Ovary (tissue), 9 donors: ENCODE results near the gene SH3PXD2A. TPM values are rescaled to one million over a fixed set of nuclear protein-coding genes. Genes with fewer than 3 reads are reported as not detected.

Source experiments
- DNase-seq, 5 donors: peaks; one replicate each; pipeline ENCODE4 v3.0.0-alpha.2; 2019 to 2020
- H3K27ac ChIP-seq, 2 donors: fragments of 200-600 bp; one replicate each; pipeline versions ENCODE4 v1.5.1 to v1.8.0; 2019 to 2022
- H3K27me3 ChIP-seq: fragments of 200-600 bp; one replicate; pipeline ENCODE4 v1.8.0; 2022
- H3K36me3 ChIP-seq: fragments of 200-600 bp; sonication (generic); one replicate; pipeline ENCODE4 v1.5.1; 2019
- H3K4me1 ChIP-seq: one replicate; pipeline ENCODE4 v1.8.1; 2013; ENCODE audit warnings: mild to moderate bottlenecking, moderate library complexity; ENCODE audit not compliant: insufficient read depth
- H3K4me3 ChIP-seq: fragments of 200-600 bp; sonication (generic); one replicate; pipeline ENCODE4 v1.5.1; 2017
- H3K9me3 ChIP-seq, 2 donors: fragments of 200-600 bp in 1 of 2; sonication (generic) in 1 of 2; one replicate each; pipeline versions ENCODE4 v1.5.1 to v1.8.1; 2013 to 2019; ENCODE audit warnings: mild to moderate bottlenecking in 1 of 2, moderate library complexity in 1 of 2
- EP300 ChIP-seq: sonication (generic); formaldehyde crosslinking; IDR thresholded peaks from one replicate; pipeline ENCODE4 v1.6.1; 2017; ENCODE audit warnings: antibody characterized with exemption
- POLR2A ChIP-seq: fragments of 450-650 bp; IDR thresholded peaks from one replicate; pipeline ENCODE4 v1.6.1; 2017; ENCODE audit warnings: antibody characterized with exemption, mild to moderate bottlenecking, moderate library complexity
- WGBS, 3 donors: extraction: QIAGEN DNeasy Blood & Tissue Kit in 1 of 3; methylation state at CpG; one replicate each; pipeline versions ENCODE4 v1.1.5 to v1.1.7; 2013 to 2017; 5-methylcytosine and 5-hydroxymethylcytosine counted together
- intact Hi-C, 4 donors: fragments of 100-400 bp; cut with DNase I; formaldehyde crosslinking; loops; one replicate each; pipeline versions ENCODE4 v1.11.0 to v1.15.1; 2022 to 2023
- polyA plus RNA-seq, 2 donors: library from polyadenylated mRNA; stranded (reverse); fragments of 200-250 nt in 1 of 2; fragments of 350-450 nt in 1 of 2; fragmentation: Illumina TruSeq in 1 of 2; extraction: RNeasy Lipid Tissue Mini Kit (QIAGEN cat#74804) in 1 of 2; gene quantifications; one replicate each; pipeline ENCODE4 v1.2.3, GENCODE V29; 2013 to 2014
- total RNA-seq, 7 donors: library from RNA; depleted of rRNA in 2 of 7; stranded (reverse); fragments of >200 nt in 2 of 7; fragmentation: NEBNext Ultra II Directional in 3 of 7; extraction: Animal tissue kit (Norgen Biotek cat#: 25700) in 3 of 7; gene quantifications; one replicate each; pipeline versions ENCODE4 v1.1.0 to v1.2.4, GENCODE V29; 2016 to 2023
- TF ChIP-seq, protein P1 (sequence below), 3 donors: fragments of 450-650 bp in 2 of 3; fragments of 200-600 bp in 1 of 3; IDR thresholded peaks; one replicate each; pipeline versions ENCODE4 v1.5.1 to v1.8.0; 2016 to 2022; ENCODE audit warnings: antibody characterized with exemption in 3 of 3, mild to moderate bottlenecking in 1 of 3
- donor health status: DM: no; HTN: no; CAD: no; lungs with moderate emphysema.
- donor health status: DM: no; HTN: no; CAD: no.
- donor health status: Bipolar disorder and iron deficiency.
- donor health status: DM: yes; HTN: yes; CAD: no.
- donor health status: DM: no; HTN: no; CAD: no.
- donor health status: DM: yes; HTN: yes; CAD: no.

Gene SH3PXD2A
- total and polyA plus RNA-seq, 9 donors: 15.3 to 82.9 (median 52.2) TPM

DNA sequence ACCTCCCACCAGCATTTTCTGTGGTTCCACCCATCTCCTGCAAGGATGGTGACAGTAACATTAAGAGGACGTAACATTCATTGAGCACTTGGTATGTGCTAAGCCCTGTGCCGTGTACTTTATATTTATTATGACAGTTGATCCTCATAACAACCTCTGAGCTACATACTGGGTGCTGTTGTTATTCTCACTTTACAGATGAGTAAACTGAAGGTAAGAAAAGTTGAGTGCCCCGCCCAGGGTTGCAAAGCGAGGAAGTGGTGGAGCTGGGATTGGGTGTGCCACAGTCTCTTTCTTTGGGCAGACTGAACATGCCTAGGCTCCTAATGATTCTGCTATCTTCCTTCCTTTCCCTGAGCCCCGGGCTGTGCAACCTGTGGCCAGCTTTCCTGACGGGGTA is 107.4 kb downstream of the SH3PXD2A start:
- 90 to 92% (median 92%) methylated on average over 6 of the region's 6 CpGs for WGBS, 3 donors
- Histone ChIP-seq H3K27ac (no peak overlapping the region), H3K9me3 (no peaks in the 10 kb centered on the region), H3K36me3 (no peaks in the 10 kb centered on the region), H3K4me3 (no peak overlapping the region), H3K27me3 (no peaks in the 10 kb centered on the region), H3K4me1 (peaks cover 7% of the 10 kb centered on the region)
- TF ChIP-seq POLR2A (no peak), EP300 (no peak)
- TF ChIP-seq, protein P1, sequence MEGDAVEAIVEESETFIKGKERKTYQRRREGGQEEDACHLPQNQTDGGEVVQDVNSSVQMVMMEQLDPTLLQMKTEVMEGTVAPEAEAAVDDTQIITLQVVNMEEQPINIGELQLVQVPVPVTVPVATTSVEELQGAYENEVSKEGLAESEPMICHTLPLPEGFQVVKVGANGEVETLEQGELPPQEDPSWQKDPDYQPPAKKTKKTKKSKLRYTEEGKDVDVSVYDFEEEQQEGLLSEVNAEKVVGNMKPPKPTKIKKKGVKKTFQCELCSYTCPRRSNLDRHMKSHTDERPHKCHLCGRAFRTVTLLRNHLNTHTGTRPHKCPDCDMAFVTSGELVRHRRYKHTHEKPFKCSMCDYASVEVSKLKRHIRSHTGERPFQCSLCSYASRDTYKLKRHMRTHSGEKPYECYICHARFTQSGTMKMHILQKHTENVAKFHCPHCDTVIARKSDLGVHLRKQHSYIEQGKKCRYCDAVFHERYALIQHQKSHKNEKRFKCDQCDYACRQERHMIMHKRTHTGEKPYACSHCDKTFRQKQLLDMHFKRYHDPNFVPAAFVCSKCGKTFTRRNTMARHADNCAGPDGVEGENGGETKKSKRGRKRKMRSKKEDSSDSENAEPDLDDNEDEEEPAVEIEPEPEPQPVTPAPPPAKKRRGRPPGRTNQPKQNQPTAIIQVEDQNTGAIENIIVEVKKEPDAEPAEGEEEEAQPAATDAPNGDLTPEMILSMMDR (IDR thresholded peaks at IDR 0.05): no peak
- intact Hi-C loops: no loop called here
- DNase-seq: no peak

DNA sequence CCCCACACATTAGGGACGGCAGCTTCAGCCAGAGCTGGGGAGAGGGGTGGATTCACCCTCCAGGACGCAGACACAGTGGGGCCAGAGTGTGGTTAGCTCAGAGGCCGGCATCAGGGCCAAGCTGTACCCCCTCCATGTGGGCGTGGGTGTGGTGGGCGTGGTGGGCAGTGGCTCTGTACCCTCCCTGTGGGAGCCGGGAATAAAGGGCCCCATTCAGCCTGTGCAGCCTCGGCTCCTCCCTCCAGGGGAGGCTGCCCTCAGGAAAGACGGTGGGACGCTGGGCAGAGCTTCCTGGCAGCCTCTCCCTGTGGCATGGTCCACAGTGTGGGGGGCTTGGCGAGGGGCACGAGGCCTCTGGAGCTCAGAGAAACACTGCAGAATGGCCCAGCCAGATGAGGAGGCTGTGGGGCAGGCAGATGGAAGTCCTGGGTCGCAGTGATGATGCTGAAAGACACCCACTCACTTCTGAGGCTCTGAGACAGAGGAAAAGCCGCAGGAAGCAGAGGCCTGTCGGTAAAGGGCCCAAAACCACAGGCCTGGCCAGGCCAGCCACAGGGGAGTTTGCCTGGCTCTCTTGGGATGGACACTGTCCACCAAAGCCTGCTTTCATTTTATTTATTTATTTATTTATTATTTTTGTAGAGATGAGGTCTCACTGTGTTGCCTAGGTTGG is 108.0 kb downstream of the SH3PXD2A start:
- intact Hi-C loops: no loop called here
- DNase-seq: no peak
- H3K9me3 ChIP-seq: no peaks in the 10 kb centered on the region
- no peaks in the 10 kb centered on the region for H3K36me3 ChIP-seq
- TF ChIP-seq, protein P1 (IDR thresholded peaks at IDR 0.05): no peak
- 87 to 90% (median 88%) methylated on average over 13 to 14 of the region's 14 CpGs for WGBS, 3 donors
- H3K27me3 ChIP-seq: no peaks in the 10 kb centered on the region
- H3K4me1 ChIP-seq: peaks cover 7% of the 10 kb centered on the region
- no peak overlapping the region for H3K4me3 ChIP-seq
- H3K27ac ChIP-seq: no peak overlapping the region

- Histone ChIP-seq H3K27me3 (no peaks in the 10 kb centered on the region), H3K36me3 (no peaks in the 10 kb centered on the region), H3K4me1 (peaks cover 3% of the 10 kb centered on the region), H3K27ac (no peak overlapping the region), H3K9me3 (no peaks in the 10 kb centered on the region), H3K4me3 (no peak overlapping the region)
- intact Hi-C loops: no loop called here
- WGBS, 3 donors: 85 to 93% (median 87%) methylated on average over 9 of the region's 9 CpGs
- no peak for DNase-seq
- TF ChIP-seq, protein P1 (IDR thresholded peaks at IDR 0.05): no peak
- no peak for TF ChIP-seq POLR2A
- no peak for TF ChIP-seq EP300
Observed at GRCh38 chr10:103746598-103746997, 108.8 kb downstream of the SH3PXD2A start.

DNA sequence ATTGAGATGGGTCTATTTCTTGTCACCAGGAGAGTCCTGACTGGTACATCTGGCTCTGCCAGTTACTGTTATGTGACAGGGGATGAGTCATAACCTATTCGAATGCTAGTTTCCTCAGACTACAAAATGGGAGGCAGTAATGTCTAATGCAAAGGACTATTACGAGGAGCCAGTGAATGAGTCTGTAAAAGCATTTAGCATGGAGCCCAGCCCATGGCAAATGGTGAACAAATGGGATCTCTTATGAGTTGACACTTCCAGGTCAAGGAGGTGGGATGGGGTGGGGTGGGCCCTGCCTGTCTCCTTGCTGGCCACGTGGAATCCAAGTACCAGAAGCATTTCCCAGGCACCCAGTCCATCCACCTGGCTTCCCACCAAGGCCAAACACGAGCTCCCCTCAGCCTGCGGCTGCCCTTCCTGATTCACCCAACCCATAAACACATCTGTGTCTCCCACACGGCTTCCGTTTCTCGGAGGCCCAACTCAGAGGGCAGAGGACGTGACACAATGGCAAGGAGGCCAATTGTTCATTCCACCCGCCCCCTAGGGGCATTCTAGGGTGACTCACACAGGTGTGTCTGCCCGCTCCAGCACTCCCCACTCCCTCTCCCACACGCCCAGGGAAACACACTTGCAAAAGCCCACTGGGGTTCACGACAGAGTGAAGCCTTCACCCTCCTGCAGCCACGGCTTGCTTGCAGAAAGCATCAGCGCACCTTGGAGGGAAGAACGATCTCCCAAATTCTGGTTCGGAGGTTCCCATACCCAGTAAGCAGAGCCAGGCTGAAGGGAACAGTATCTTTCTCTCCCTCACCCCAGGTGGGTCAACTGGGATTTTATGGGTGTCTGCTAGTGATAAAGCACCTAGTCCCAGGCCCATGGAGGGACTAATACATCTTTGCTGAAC is 109.8 kb downstream of the SH3PXD2A start:
- WGBS, 3 donors: 86 to 89% (median 87%) methylated on average over 17 of the region's 17 CpGs
- DNase-seq: no peak
- TF ChIP-seq, protein P1 (IDR thresholded peaks at IDR 0.05): no peak
- TF ChIP-seq EP300: no peak
- no peak for TF ChIP-seq POLR2A
- intact Hi-C loops: no loop called here
- H3K27me3 ChIP-seq: no peaks in the 10 kb centered on the region
- no peaks in the 10 kb centered on the region for H3K9me3 ChIP-seq
- H3K36me3 ChIP-seq: no peaks in the 10 kb centered on the region
- H3K27ac ChIP-seq: no peak overlapping the region
- H3K4me1 ChIP-seq: no peaks in the 10 kb centered on the region
- H3K4me3 ChIP-seq: no peak overlapping the region
